K562 (cell line): ENCODE data around the gene FSCN2. TPM values are rescaled to one million over a fixed set of nuclear protein-coding genes. Genes with fewer than 3 reads are reported as not detected.
A peak's percentile ranks its signal among the peaks of the same experiment; 100 is the strongest.

Experiments used
- ARHGAP35 ChIP-seq: fragments of 450-650 bp; IDR thresholded peaks from 2 replicates; pipeline ENCODE4 v1.6.1; 2018; ENCODE audit not compliant: partially characterized antibody
- EGR1 ChIP-seq: fragments of 450-650 bp; conservative IDR thresholded peaks from 2 replicates; pipeline ENCODE4 v1.6.1; 2017; ENCODE audit warnings: mild to moderate bottlenecking
- HNRNPK ChIP-seq: fragments of 200-400 bp; formaldehyde crosslinking; IDR thresholded peaks from one replicate; pipeline ENCODE4 v1.6.1; 2018; ENCODE audit warnings: mild to moderate bottlenecking, low read depth, low read length; ENCODE audit not compliant: poor library complexity, severe bottlenecking
- NCOA4 ChIP-seq: fragments of 450-650 bp; IDR thresholded peaks from 2 replicates; pipeline ENCODE4 v1.6.1; 2018; ENCODE audit warnings: mild to moderate bottlenecking; ENCODE audit not compliant: partially characterized antibody
- PRPF4 ChIP-seq: fragments of 200-400 bp; formaldehyde crosslinking; IDR thresholded peaks from one replicate; pipeline ENCODE4 v1.6.1; 2017; ENCODE audit warnings: low read length, low read depth, mild to moderate bottlenecking; ENCODE audit not compliant: insufficient read depth, poor library complexity, severe bottlenecking
- ZEB2 ChIP-seq: fragments of 450-650 bp; IDR thresholded peaks from 2 replicates; pipeline ENCODE4 v1.6.1; 2016
- ZNF146 ChIP-seq: IDR thresholded peaks from one replicate; pipeline ENCODE4 v1.6.1; 2018; ENCODE audit warnings: missing compliant biosample characterization; ENCODE audit not compliant: unreplicated experiment
- ZNF174 ChIP-seq: fragments of 250-450 bp; sonication (Bioruptor Pico); IDR thresholded peaks from 2 replicates; pipeline ENCODE4 v1.4.0; 2020; ENCODE audit warnings: mild to moderate bottlenecking
- ZNF699 ChIP-seq: fragments of 250-450 bp; sonication (Bioruptor Pico); IDR thresholded peaks from 2 replicates; pipeline ENCODE4 v1.8.0; 2021; ENCODE audit warnings: mild to moderate bottlenecking, moderate library complexity; ENCODE audit not compliant: insufficient replicate concordance
- polyA plus RNA-seq, 8 experiments: library from polyadenylated mRNA; depleted of rRNA in 4 of 8; stranded (reverse) in 5 of 8; unstranded in 3 of 8; fragments of >200 nt; fragmentation: Nextera tagmentation in 2 of 8; fragmentation: Illumina TruSeq in 1 of 8; extraction: Ambion mirVana in 2 of 8; extraction: Trizol in 1 of 8; gene quantifications; 2 replicates each; pipeline versions ENCODE4 v1.2.1 to v1.2.3, GENCODE V29; 2011 to 2014; ENCODE audit warnings: inconsistent platforms in 1 of 8, missing spikeins in 1 of 8
- total RNA-seq, 7 experiments: library from RNA; depleted of rRNA in 6 of 7; stranded (reverse); fragments of >200 nt in 6 of 7; fragmentation: Illumina TruSeq in 2 of 7; extraction: Trizol in 2 of 7; gene quantifications; 2 replicates each; pipeline versions ENCODE4 v1.2.1 to v1.2.3, GENCODE V29; 2011 to 2021; ENCODE audit warnings: low replicate concordance in 1 of 7
- TF ChIP-seq, protein P1 (sequence below): sonication (generic); formaldehyde crosslinking; IDR thresholded peaks from 2 replicates; pipeline ENCODE4 v1.9.0; 2022; ENCODE audit warnings: mild to moderate bottlenecking, missing genetic modification reagents
- TF ChIP-seq, protein P2 (sequence below): fragments of 250-450 bp; sonication (Bioruptor Pico); IDR thresholded peaks from 2 replicates; pipeline ENCODE4 v1.4.0; 2020
- TF ChIP-seq, protein P3 (sequence below): fragments of 450-650 bp; conservative IDR thresholded peaks from 2 replicates; pipeline ENCODE4 v1.6.1; 2016; ENCODE audit warnings: missing genetic modification characterization, low read depth, mild to moderate bottlenecking, control low read depth, missing compliant biosample characterization
- TF ChIP-seq, protein P4 (sequence below): sonication (generic); formaldehyde crosslinking; IDR thresholded peaks from 2 replicates; pipeline ENCODE4 v1.8.0; 2022; ENCODE audit warnings: mild to moderate bottlenecking, low read depth, missing genetic modification reagents
- TF ChIP-seq, protein P5 (sequence below): fragments of 250-450 bp; sonication (Bioruptor Pico); IDR thresholded peaks from 2 replicates; pipeline ENCODE4 v1.5.0; 2021; ENCODE audit warnings: mild to moderate bottlenecking, moderate library complexity

The FSCN2 gene
- total and polyA plus RNA-seq, 9 of the 15 experiments (the other 6 are each of a cell fraction or from before 2014, with no cell fraction given) = 0.08 TPM; not detected in 8

DNA sequence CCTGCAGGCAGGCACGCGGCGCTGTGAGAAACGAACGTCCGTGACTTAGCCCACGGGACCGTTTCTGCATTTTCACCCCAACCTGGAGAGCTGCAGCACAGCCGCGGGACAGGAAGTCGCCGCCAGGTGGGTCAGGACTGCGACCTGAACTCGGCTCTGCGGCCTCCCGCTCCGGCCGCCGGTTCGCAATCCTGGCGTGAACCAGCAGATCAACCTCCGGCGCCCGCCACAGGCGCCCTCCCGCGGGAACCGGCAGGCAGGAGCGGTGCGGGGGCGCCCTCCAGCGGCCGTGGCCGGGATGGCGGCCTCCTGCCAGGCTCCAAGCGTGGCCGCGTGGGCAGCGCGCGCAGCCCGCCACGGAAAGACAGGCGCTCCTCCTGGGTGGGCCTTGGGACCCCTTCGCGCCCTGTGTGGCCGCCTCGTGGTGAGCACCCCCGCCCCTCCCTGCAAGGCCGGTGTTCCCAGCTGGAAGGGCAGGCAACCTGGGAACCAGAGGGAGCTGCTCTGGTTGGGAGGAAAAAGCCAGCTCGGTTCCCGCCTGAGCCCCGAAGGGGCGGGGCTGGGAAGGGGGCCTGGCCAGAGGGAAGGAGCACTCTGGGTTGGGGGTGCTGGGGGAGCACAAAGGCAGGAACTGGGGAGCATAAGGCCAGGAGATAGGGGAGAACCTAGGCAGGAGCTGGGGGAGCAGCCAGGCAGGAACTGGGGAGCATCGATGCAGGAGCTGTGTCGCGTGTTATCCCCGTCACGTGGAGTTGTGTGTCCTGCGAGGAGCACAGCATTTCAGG, 43.8 kb upstream of the FSCN2 start (continued):
- TF ChIP-seq, protein P1, sequence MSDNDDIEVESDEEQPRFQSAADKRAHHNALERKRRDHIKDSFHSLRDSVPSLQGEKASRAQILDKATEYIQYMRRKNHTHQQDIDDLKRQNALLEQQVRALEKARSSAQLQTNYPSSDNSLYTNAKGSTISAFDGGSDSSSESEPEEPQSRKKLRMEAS = peak; percentile 85
- TF ChIP-seq, protein P2, sequence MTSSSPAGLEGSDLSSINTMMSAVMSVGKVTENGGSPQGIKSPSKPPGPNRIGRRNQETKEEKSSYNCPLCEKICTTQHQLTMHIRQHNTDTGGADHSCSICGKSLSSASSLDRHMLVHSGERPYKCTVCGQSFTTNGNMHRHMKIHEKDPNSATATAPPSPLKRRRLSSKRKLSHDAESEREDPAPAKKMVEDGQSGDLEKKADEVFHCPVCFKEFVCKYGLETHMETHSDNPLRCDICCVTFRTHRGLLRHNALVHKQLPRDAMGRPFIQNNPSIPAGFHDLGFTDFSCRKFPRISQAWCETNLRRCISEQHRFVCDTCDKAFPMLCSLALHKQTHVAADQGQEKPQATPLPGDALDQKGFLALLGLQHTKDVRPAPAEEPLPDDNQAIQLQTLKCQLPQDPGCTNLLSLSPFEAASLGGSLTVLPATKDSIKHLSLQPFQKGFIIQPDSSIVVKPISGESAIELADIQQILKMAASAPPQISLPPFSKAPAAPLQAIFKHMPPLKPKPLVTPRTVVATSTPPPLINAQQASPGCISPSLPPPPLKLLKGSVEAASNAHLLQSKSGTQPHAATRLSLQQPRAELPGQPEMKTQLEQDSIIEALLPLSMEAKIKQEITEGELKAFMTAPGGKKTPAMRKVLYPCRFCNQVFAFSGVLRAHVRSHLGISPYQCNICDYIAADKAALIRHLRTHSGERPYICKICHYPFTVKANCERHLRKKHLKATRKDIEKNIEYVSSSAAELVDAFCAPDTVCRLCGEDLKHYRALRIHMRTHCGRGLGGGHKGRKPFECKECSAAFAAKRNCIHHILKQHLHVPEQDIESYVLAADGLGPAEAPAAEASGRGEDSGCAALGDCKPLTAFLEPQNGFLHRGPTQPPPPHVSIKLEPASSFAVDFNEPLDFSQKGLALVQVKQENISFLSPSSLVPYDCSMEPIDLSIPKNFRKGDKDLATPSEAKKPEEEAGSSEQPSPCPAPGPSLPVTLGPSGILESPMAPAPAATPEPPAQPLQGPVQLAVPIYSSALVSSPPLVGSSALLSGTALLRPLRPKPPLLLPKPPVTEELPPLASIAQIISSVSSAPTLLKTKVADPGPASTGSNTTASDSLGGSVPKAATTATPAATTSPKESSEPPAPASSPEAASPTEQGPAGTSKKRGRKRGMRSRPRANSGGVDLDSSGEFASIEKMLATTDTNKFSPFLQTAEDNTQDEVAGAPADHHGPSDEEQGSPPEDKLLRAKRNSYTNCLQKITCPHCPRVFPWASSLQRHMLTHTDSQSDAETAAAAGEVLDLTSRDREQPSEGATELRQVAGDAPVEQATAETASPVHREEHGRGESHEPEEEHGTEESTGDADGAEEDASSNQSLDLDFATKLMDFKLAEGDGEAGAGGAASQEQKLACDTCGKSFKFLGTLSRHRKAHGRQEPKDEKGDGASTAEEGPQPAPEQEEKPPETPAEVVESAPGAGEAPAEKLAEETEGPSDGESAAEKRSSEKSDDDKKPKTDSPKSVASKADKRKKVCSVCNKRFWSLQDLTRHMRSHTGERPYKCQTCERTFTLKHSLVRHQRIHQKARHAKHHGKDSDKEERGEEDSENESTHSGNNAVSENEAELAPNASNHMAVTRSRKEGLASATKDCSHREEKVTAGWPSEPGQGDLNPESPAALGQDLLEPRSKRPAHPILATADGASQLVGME (CRISPR knock-in tag) = 0 out of 2 replicates have a peak, but pooled peaks have one; percentile 25
- no peak for TF ChIP-seq ZNF174 (CRISPR knock-in tag)
- TF ChIP-seq, protein P3, sequence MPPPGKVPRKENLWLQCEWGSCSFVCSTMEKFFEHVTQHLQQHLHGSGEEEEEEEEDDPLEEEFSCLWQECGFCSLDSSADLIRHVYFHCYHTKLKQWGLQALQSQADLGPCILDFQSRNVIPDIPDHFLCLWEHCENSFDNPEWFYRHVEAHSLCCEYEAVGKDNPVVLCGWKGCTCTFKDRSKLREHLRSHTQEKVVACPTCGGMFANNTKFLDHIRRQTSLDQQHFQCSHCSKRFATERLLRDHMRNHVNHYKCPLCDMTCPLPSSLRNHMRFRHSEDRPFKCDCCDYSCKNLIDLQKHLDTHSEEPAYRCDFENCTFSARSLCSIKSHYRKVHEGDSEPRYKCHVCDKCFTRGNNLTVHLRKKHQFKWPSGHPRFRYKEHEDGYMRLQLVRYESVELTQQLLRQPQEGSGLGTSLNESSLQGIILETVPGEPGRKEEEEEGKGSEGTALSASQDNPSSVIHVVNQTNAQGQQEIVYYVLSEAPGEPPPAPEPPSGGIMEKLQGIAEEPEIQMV (tag) = no peak
- no peak for TF ChIP-seq PRPF4
- TF ChIP-seq ZEB2 = no peak
- no peak for TF ChIP-seq ZNF699 (CRISPR knock-in tag)
- peak; percentile 72 for TF ChIP-seq EGR1
- no peak for TF ChIP-seq ARHGAP35
- no peak for TF ChIP-seq ZNF146
- TF ChIP-seq NCOA4 = no peak
- TF ChIP-seq, protein P4, sequence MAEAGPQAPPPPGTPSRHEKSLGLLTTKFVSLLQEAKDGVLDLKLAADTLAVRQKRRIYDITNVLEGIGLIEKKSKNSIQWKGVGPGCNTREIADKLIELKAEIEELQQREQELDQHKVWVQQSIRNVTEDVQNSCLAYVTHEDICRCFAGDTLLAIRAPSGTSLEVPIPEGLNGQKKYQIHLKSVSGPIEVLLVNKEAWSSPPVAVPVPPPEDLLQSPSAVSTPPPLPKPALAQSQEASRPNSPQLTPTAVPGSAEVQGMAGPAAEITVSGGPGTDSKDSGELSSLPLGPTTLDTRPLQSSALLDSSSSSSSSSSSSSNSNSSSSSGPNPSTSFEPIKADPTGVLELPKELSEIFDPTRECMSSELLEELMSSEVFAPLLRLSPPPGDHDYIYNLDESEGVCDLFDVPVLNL (CRISPR knock-in tag) = no peak
- peak; percentile 86 for TF ChIP-seq HNRNPK
- TF ChIP-seq, protein P5, sequence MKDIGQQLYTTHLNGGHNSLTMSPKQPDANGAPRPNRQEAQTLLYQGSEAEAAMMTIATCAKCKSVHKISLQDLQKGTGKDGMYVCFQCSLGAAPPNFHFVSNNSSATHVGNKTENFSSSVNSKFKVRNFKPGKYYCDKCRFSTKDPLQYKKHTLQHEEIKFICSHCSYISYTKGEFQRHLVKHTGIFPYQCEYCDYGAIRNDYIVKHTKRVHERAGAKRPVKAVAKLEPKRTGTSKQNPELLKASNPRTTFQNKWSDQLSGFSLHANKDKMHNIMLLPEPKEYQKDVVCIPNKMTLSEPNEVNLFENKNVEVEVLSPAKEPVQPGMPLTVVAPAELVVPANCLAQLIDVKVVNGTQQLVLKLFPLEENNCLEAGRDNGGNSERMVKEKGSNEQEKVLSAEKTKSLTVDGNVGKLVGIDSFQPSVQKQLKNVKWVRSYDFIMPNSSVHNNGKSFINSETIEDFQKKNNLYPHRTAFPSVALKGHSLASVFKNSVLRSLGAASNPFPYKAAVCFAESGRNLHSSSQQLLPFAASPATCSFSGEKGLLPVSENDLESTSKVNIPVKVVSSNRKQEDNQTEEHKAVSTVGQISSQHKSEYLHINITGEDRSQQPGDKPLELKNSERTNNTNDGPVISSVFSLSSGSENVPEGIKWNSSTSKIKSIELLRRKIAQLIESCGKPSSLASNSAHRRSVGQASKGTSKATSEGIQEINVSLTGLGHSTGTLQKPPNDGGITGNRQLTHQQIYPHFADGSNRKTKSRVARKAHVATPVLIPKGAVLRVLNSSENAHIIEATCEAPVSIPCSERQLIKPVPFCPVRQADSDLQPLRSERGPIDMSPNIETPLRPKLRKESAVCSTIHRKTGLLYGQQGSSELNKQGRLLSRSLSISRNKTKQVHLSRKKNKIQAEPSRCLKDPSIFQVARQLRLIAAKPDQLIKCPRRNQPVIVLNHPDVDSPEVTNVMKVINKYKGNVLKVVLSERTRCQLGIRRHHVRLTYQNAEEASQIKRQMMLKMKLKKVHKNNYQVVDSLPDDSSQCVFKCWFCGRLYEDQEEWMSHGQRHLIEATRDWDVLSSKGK (CRISPR knock-in tag) = no peak
